IMR-90 (cell line): ENCODE data around the gene PAPPA. TPM values are rescaled to one million over a fixed set of nuclear protein-coding genes. Genes with fewer than 3 reads are reported as not detected.

Experiments
- ATAC-seq: fragments of 200-7000 bp; cut with Tn5 transposase; 2 replicates; pipeline ENCODE4 v1.9.1; 2020; ENCODE audit warnings: low read depth, mild to moderate bottlenecking, moderate library complexity
- BruUV-seq: library from RNA; stranded (reverse); fragments of 400-500 nt; replicated peaks from 2 replicates; lab custom pipeline; 2021; lab: Mats Ljungman, UMichigan
- CTCF ChIA-PET: fragments of 300-600 bp; formaldehyde crosslinking; extraction: SDS; loops from one replicate; lab custom pipeline; 2021; ENCODE audit warnings: antibody characterized with exemption; lab: Yijun Ruan, JAX
- POLR2A ChIA-PET: fragments of 300-600 bp; sonication (Branson Sonifier 250); formaldehyde crosslinking; loops from one replicate; lab custom pipeline; 2022; ENCODE audit warnings: antibody characterized with exemption; ENCODE audit not compliant: unreplicated experiment; lab: Charles Lee
- DNase-seq: peaks from one replicate; pipeline ENCODE4 v3.0.0; 2013
- H2AFZ ChIP-seq: replicated peaks from 2 replicates; pipeline ENCODE3; 2013; ENCODE audit warnings: low read length, mild to moderate bottlenecking; ENCODE audit not compliant: poor library complexity
- H2AK5ac ChIP-seq: 2 replicates; pipeline ENCODE4 v1.6.1; 2013; ENCODE audit warnings: low read depth, low read length, inconsistent platforms
- H2AK9ac ChIP-seq: replicated peaks from 2 replicates; pipeline ENCODE3; 2013; ENCODE audit warnings: mild to moderate bottlenecking, low read depth, low read length, moderate library complexity; ENCODE audit not compliant: poor library complexity
- H2BK120ac ChIP-seq: 2 replicates; pipeline ENCODE4 v1.6.1; 2013; ENCODE audit warnings: low read depth, low read length, inconsistent platforms
- H2BK15ac ChIP-seq: 3 replicates; pipeline ENCODE4 v1.6.1; 2013; ENCODE audit warnings: low read depth, low read length, inconsistent platforms
- H2BK20ac ChIP-seq: 2 replicates; pipeline ENCODE4 v1.6.1; 2013; ENCODE audit warnings: low read depth, mild to moderate bottlenecking, inconsistent platforms, low read length, moderate library complexity
- H2BK5ac ChIP-seq: 2 replicates; pipeline ENCODE4 v1.6.1; 2013; ENCODE audit warnings: mild to moderate bottlenecking, low read depth, low read length, inconsistent platforms; ENCODE audit not compliant: poor library complexity, severe bottlenecking
- H3K14ac ChIP-seq: replicated peaks from 2 replicates; pipeline ENCODE4 v1.6.1; 2013; ENCODE audit warnings: low read depth, low read length, inconsistent platforms
- H3K18ac ChIP-seq: 2 replicates; pipeline ENCODE4 v1.6.1; 2013; ENCODE audit warnings: low read depth, low read length, control low read depth
- H3K23ac ChIP-seq: 2 replicates; pipeline ENCODE4 v1.6.1; 2013; ENCODE audit warnings: low read depth, low read length, inconsistent platforms
- H3K27ac ChIP-seq: 2 replicates; pipeline ENCODE4 v1.5.1; 2013; ENCODE audit warnings: mild to moderate bottlenecking, control low read depth, low read length; ENCODE audit not compliant: insufficient read depth
- H3K27me3 ChIP-seq: 2 replicates; pipeline ENCODE4 v1.6.1; 2013; ENCODE audit warnings: low read length; ENCODE audit not compliant: control insufficient read depth, insufficient read depth
- H3K36me3 ChIP-seq: 2 replicates; pipeline ENCODE4 v1.6.1; 2013; ENCODE audit warnings: low read length, mixed read lengths; ENCODE audit not compliant: control insufficient read depth, insufficient read depth
- H3K4ac ChIP-seq: 2 replicates; pipeline ENCODE4 v1.6.1; 2013; ENCODE audit warnings: low read depth, low read length, inconsistent platforms
- H3K4me1 ChIP-seq: 2 replicates; pipeline ENCODE4 v1.6.1; 2013; ENCODE audit warnings: low read length, mixed read lengths; ENCODE audit not compliant: control insufficient read depth, insufficient read depth
- H3K4me2 ChIP-seq: 2 replicates; pipeline ENCODE4 v1.6.1; 2013; ENCODE audit warnings: low read depth, mild to moderate bottlenecking, control low read depth, low read length, moderate library complexity
- H3K4me3 ChIP-seq: 2 replicates; pipeline ENCODE4 v1.5.1; 2013; ENCODE audit warnings: low read depth, mild to moderate bottlenecking, control low read depth, low read length, moderate library complexity; ENCODE audit not compliant: insufficient read depth
- H3K56ac ChIP-seq: 2 replicates; pipeline ENCODE4 v1.6.1; 2013; ENCODE audit warnings: low read length, inconsistent platforms; ENCODE audit not compliant: insufficient read depth; ENCODE audit errors: extremely low read depth
- H3K79me1 ChIP-seq, 2 experiments: 2 replicates each; pipeline ENCODE4 v1.6.1; 2013; ENCODE audit warnings: low read length in 2 of 2, inconsistent platforms in 1 of 2, low read depth in 1 of 2
- H3K9ac ChIP-seq: 2 replicates; pipeline ENCODE4 v1.6.1; 2013; ENCODE audit warnings: low read depth, low read length, control low read depth
- H3K9me1 ChIP-seq: 2 replicates; pipeline ENCODE4 v1.6.1; 2013; ENCODE audit warnings: low read length, inconsistent platforms; ENCODE audit not compliant: insufficient read depth
- H3K9me3 ChIP-seq: 2 replicates; pipeline ENCODE4 v1.6.1; 2013; ENCODE audit warnings: low read length; ENCODE audit not compliant: control insufficient read depth, insufficient read depth
- H4K20me1 ChIP-seq: 2 replicates; pipeline ENCODE4 v1.6.1; 2013; ENCODE audit warnings: low read length, inconsistent platforms; ENCODE audit not compliant: insufficient read depth
- H4K5ac ChIP-seq: 2 replicates; pipeline ENCODE4 v1.6.1; 2013; ENCODE audit warnings: mild to moderate bottlenecking, low read depth, low read length, control low read depth
- H4K8ac ChIP-seq, 2 experiments: 2 replicates each; pipeline ENCODE4 v1.6.1; 2013; ENCODE audit warnings: low read depth in 2 of 2, low read length in 2 of 2, control low read depth in 1 of 2, inconsistent platforms in 1 of 2
- H4K91ac ChIP-seq: 2 replicates; pipeline ENCODE4 v1.6.1; 2013; ENCODE audit warnings: low read depth, low read length, inconsistent platforms; ENCODE audit not compliant: insufficient read depth
- CHD1 ChIP-seq: IDR thresholded peaks from 2 replicates; pipeline ENCODE4 v1.6.1; 2012; ENCODE audit warnings: low read depth, low read length, improper control_type of control experiment
- MAFK ChIP-seq: IDR thresholded peaks from 2 replicates; pipeline ENCODE4 v1.6.1; 2012; ENCODE audit warnings: low read depth, low read length, improper control_type of control experiment
- RAD21 ChIP-seq: IDR thresholded peaks from 2 replicates; pipeline ENCODE4 v1.6.1; 2012; ENCODE audit warnings: low read length, improper control_type of control experiment
- WGBS, 2 experiments: methylation state at CpG; one replicate each; pipeline versions ENCODE4 v1.1.5 to v1.1.7; 2013; ENCODE audit warnings: missing lambda C conversion rate in 2 of 2; ENCODE audit not compliant: insufficient read length in 1 of 2; ENCODE audit errors: extremely low coverage in 2 of 2; 5-methylcytosine and 5-hydroxymethylcytosine counted together
- dilution Hi-C: fragments of 300-500 bp; cut with HindIII; formaldehyde crosslinking; loops from one replicate; pipeline ENCODE4 v1.14.3; 2018; ENCODE audit warnings: low sequenced_read_pairs; ENCODE audit not compliant: unreplicated experiment
- in situ Hi-C: fragments of 300-500 bp; cut with MboI; formaldehyde crosslinking; loops from 3 replicates; pipeline ENCODE4 v1.14.3; 2019; ENCODE audit warnings: low sequenced_read_pairs, inconsistent platforms, mixed read lengths
- intact Hi-C: fragments of 100-400 bp; cut with micrococcal nuclease; formaldehyde crosslinking; loops from 2 replicates; pipeline ENCODE4 v1.10.0; 2022
- polyA plus RNA-seq, 3 experiments: library from polyadenylated mRNA; depleted of rRNA; stranded (reverse); fragments of >200 nt; gene quantifications; 2 replicates each; pipeline ENCODE4 v1.2.3, GENCODE V29; 2012; ENCODE audit warnings: low replicate concordance in 1 of 3
- total RNA-seq: library from RNA; depleted of rRNA; stranded (reverse); fragments of >200 nt; gene quantifications from 2 replicates; pipeline ENCODE4 v1.2.3, GENCODE V29; 2012

PAPPA gene
- total and polyA plus RNA-seq, 2 of the 4 experiments (the other 2 are of a cell fraction) = 8.3 to 12.4 TPM

DNA sequence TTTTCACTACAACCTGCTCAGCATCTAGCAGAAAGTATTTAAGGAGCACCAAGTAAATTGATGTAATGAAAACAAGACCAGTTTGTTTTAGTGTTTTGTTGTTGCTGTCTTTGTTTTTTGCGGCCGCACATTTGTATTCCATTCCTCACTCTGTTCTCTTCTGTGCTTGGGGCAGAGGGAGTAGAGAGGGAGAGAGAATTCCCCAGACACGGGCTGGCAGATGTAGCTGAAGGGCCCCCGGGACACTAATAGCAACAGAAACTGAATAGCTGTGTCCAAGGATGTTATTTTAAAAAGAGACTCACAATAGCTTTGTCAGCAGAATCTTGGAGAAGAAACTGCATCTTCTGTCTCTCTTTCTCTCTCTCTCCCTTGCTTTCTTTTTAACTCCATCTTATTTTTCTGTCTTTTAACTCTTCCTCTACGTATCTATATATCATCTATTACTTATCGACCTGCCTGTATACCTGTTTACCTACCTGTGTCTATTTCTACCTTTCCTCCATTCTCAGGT lies 145.3 kb downstream of the PAPPA start:
- no peak overlapping the region for H3K4me3 ChIP-seq
- H4K20me1 ChIP-seq = peaks cover 9% of the 10 kb centered on the region; the same call in 1 of the 2 replicates
- no peak overlapping the region for H3K27ac ChIP-seq
- dilution Hi-C loops (no loop called here), intact Hi-C loops (no loop called here), in situ Hi-C loops (no loop called here)
- H2AFZ ChIP-seq = no peak overlapping the region
- no peaks in the 10 kb centered on the region; a peak in 2 of 4 replicates for H3K79me1 ChIP-seq
- no peaks in the 10 kb centered on the region; the same call in none of the 2 replicates for H3K9me1 ChIP-seq
- no peaks in the 10 kb centered on the region for H3K27me3 ChIP-seq
- H2AK9ac ChIP-seq = no peak overlapping the region
- no peak overlapping the region for H4K91ac ChIP-seq
- H2AK5ac ChIP-seq = no peak overlapping the region
- H3K4me1 ChIP-seq = no peaks in the 10 kb centered on the region
- no peak overlapping the region for H4K5ac ChIP-seq
- H3K4ac ChIP-seq = no peak overlapping the region
- no TSS peak for BruUV-seq
- no peak overlapping the region for H2BK20ac ChIP-seq
- no peak for ATAC-seq
- no peak overlapping the region for H3K23ac ChIP-seq
- no peak overlapping the region for H3K18ac ChIP-seq
- POLR2A ChIA-PET = no interaction called here
- no peak overlapping the region for H4K8ac ChIP-seq
- H3K4me2 ChIP-seq = no peak overlapping the region
- H2BK5ac ChIP-seq = no peak overlapping the region
- H3K9me3 ChIP-seq = no peaks in the 10 kb centered on the region
- H3K9ac ChIP-seq = no peak overlapping the region
- no peak for DNase-seq
- no peak overlapping the region for H3K56ac ChIP-seq
- H2BK120ac ChIP-seq = no peak overlapping the region
- H2BK15ac ChIP-seq = no peak overlapping the region
- 100% methylated on average over 2 of the region's 6 CpGs; no CpG with 5 or more reads in 1 of the 2 experiments for whole genome bisulfite sequencing, 2 experiments
- CTCF ChIA-PET = no interaction called here
- TF ChIP-seq MAFK = peak; percentile 72
- no peak for TF ChIP-seq CHD1
- TF ChIP-seq RAD21 = no peak
- peaks cover 39% of the 10 kb centered on the region for H3K36me3 ChIP-seq
- H3K14ac ChIP-seq = no peak overlapping the region
